Mucosa of descending colon (tissue), 3 donors: Measurements from ENCODE around the gene DGUOK. TPM values are rescaled to one million over a fixed set of nuclear protein-coding genes. Genes with fewer than 3 reads are reported as not detected.

ENCODE experiments used
- ATAC-seq: fragments of 200-7000 bp; cut with Tn5 transposase; one replicate; pipeline ENCODE4 v1.9.1; 2020; ENCODE audit warnings: mild to moderate bottlenecking, moderate library complexity
- DNase-seq, 3 donors: peaks; one replicate each; pipeline ENCODE4 v3.0.0-alpha.2; 2020
- H3K36me3 ChIP-seq: fragments of 200-600 bp; one replicate; pipeline ENCODE4 v1.8.0; 2021; ENCODE audit warnings: low read depth, mild to moderate bottlenecking
- H3K4me1 ChIP-seq: fragments of 200-600 bp; one replicate; pipeline ENCODE4 v1.8.0; 2021; ENCODE audit warnings: low read depth, mild to moderate bottlenecking
- H3K4me3 ChIP-seq: fragments of 200-600 bp; one replicate; pipeline ENCODE4 v1.8.0; 2021; ENCODE audit warnings: mild to moderate bottlenecking
- H3K9me3 ChIP-seq: fragments of 200-600 bp; one replicate; pipeline ENCODE4 v1.8.0; 2021; ENCODE audit warnings: mild to moderate bottlenecking
- intact Hi-C, 2 donors: fragments of 100-400 bp; cut with DNase I in 1 of 2; cut with micrococcal nuclease in 1 of 2; formaldehyde crosslinking; loops; one replicate each; pipeline versions ENCODE4 v1.11.0 to v1.11.1; 2022; cut with DNase I, micrococcal nuclease
- total RNA-seq, 3 donors: library from RNA; stranded (reverse); fragmentation: NEBNext Ultra II Directional in 2 of 3; extraction: Animal tissue kit (Norgen Biotek cat#: 25700) in 2 of 3; gene quantifications; one replicate each; pipeline versions ENCODE4 v1.2.1 to v1.2.4, GENCODE V29; 2021 to 2023
- TF ChIP-seq, protein P1 (sequence below): fragments of 200-600 bp; IDR thresholded peaks from one replicate; pipeline ENCODE4 v1.8.0; 2022; ENCODE audit warnings: antibody characterized with exemption, mild to moderate bottlenecking
- donor health status: DM: no; HTN: no; CAD: no; lungs with moderate emphysema.
- donor health status: DM: no; HTN: no; CAD: no.
- donor health status: DM: no; HTN: yes; CAD: no.

DGUOK gene
- total RNA-seq, 3 donors from 2014 or later, result 36.5 to 61.3 (median 57.8) TPM

DNA sequence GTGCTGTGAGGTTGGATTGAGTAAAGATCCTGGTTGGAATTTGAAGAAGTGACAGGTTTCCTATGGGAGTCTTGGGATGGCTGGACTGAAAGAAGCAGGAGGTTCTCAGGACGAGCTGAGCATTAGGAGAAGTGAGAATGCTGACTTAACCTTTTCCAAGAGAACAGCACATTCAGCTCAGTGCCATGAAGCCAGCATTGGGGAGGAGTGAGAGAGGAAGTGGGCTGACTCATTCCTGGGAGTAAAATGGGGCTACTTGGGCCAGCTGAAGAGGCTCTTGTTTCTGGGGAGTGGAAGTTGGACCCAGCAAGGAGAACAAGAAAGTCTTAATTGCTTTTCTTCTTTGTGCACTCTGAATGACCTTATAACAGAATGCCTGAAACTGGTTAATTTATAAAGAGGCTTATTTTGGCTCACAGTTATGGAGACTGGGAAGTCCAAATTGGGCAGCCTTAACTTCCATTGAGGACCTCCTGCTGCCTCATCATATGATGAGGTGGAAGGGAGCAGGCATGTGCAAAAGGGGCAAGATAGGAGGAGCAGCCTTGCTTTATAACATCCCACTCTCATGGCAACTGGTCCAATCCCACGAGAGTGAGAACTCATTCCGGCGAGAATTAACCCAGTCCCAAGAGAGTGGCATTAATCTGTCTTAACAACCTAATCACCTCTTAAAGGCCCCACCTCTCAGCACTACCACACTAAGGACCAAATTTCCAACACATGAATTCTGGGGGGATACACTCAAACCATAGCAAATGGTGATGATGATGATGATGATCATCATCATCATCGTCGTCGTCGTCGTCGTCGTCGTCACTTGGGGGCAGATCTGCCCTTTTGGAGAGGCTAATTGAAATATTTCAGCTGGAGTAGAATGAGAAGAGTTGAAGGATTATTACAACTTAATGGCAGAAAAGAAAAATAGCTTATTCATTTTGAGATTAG, 26.1 kb downstream of the DGUOK start:
- H3K4me3 ChIP-seq, result no peak overlapping the region
- no peaks in the 10 kb centered on the region for H3K9me3 ChIP-seq
- TF ChIP-seq, protein P1, sequence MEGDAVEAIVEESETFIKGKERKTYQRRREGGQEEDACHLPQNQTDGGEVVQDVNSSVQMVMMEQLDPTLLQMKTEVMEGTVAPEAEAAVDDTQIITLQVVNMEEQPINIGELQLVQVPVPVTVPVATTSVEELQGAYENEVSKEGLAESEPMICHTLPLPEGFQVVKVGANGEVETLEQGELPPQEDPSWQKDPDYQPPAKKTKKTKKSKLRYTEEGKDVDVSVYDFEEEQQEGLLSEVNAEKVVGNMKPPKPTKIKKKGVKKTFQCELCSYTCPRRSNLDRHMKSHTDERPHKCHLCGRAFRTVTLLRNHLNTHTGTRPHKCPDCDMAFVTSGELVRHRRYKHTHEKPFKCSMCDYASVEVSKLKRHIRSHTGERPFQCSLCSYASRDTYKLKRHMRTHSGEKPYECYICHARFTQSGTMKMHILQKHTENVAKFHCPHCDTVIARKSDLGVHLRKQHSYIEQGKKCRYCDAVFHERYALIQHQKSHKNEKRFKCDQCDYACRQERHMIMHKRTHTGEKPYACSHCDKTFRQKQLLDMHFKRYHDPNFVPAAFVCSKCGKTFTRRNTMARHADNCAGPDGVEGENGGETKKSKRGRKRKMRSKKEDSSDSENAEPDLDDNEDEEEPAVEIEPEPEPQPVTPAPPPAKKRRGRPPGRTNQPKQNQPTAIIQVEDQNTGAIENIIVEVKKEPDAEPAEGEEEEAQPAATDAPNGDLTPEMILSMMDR, result no peak
- no peak for DNase-seq
- peak; percentile 47 for ATAC-seq
- no peaks in the 10 kb centered on the region for H3K36me3 ChIP-seq
- intact Hi-C loops, result no loop called here
- H3K4me1 ChIP-seq, result no peaks in the 10 kb centered on the region

DNA sequence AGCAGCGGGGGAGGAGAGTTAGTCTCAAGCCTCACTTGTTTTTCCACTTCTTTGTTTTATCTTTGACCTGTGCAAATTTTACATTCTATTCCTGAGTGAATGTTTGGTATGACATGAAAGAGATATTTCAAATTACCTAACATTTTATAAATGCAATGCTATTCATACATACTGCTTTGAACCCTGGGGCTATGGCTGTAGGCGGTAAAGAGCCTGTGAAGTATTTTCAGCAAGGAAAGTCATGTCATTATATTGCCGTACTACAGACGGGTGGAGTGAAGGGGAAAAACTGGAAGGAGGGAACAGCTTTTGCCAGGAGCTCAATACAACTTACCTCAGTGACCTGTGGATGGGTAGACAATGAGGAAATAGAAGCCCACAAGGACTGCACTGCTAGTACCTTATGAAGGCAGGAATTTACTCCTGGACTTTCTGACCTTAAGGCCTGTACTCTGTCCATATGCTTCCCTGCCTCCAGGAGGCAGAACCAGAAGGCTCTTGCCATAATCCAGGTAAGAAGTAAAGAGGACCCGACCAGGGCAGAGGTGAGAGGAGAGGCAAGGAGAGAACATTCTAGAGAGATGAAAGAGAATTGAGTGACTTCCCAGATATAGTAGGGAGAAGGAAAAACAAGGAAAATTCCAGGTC, 29.7 kb downstream of the DGUOK start:
- DNase-seq (no peak), ATAC-seq (peak; percentile 76)
- intact Hi-C loops, result no loop called here

DNA sequence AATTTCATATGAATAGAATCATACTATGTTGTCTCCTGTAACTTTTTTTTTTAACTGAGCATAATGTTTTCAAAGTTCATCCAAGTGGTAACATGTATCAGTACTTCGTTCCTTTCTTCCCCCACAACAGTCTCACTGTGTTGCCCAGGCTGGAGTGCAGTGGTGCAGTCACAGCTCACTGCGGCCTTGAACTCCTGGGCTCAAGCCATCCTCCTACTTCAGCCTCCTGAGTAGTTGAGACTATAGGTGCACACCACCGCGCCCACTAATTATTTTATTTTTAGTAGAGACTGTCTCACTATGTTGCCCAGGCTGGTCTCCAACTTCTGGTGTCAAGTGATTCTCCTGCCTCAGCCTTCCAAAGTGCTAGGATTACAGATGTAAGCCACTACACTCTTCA, 34.6 kb downstream of the DGUOK start:
- no peak overlapping the region for H3K4me3 ChIP-seq
- H3K36me3 ChIP-seq, result no peaks in the 10 kb centered on the region
- no peak for ATAC-seq
- intact Hi-C loops, result no loop called here
- DNase-seq, result no peak
- H3K4me1 ChIP-seq, result no peaks in the 10 kb centered on the region
- no peaks in the 10 kb centered on the region for H3K9me3 ChIP-seq
- TF ChIP-seq, protein P1, result no peak

More for the DNA sequence above, 29.7 kb downstream of the DGUOK start:
- no peaks in the 10 kb centered on the region for H3K4me1 ChIP-seq
- no peaks in the 10 kb centered on the region for H3K36me3 ChIP-seq
- no peak overlapping the region for H3K4me3 ChIP-seq
- no peaks in the 10 kb centered on the region for H3K9me3 ChIP-seq
- TF ChIP-seq, protein P1, result no peak

DNA sequence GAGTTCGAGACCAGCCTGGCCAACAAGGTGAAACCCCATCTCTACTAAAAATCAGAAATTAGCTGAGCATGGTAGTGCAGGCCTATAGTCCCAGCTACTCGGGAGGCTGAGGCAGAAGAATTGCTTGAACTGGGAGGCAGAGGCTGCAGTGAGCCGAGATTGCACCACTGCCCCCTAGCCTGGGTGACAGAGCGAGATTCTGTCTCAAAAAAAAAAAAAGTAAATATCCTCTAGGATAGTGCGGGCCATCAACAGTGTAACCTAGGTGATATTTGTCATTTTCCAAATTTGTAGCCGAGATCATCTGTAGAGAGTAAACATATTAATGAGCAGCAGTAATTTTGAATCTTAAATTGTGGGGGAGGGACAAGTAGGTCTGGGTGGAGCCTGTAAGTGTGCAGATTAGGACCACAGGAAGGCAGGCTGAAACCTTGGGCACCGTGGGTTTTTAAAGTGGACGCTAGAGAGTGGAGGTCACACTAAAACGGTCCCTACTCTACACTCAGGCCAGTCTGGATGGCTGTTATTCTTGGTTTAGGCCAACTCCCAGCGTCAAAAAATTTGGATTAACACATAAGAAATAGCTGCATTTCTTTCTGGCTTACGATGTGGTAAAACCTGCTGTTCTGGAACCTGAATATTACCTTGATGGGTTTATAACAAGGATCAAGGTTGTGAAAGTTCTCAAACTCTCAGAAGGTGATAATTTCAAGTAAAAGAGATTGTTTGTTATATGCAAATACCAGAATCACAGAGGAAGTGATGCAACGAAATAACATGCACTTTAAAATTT, 35.3 kb downstream of the DGUOK start:
- Histone ChIP-seq H3K4me3 (no peak overlapping the region), H3K9me3 (no peaks in the 10 kb centered on the region), H3K36me3 (no peaks in the 10 kb centered on the region), H3K4me1 (no peaks in the 10 kb centered on the region)
- TF ChIP-seq, protein P1, result no peak
- no peak for DNase-seq
- ATAC-seq, result no peak
- intact Hi-C loops, result no loop called here

DNA sequence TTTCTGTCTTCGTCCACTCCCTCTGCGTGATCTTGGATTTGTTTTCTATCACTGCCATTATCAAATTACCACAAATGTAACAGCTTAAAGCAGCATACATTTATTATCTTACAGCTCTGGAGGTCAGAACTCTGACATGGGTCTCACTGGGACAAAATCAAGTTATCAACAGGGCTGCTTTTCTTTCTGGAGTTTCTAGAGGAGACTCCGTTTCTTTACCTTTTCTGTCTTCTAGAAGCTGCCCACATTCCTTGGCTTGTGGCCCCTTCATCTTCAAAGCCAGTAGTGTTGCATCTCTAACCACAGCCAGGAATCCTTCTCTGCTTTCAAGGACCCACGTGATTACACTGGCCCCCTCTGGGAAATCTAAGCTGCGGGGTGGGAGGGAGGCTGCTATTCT, 36.1 kb downstream of the DGUOK start:
- H3K4me1 ChIP-seq, result no peaks in the 10 kb centered on the region
- intact Hi-C loops, result no loop called here
- no peak for ATAC-seq
- no peak overlapping the region for H3K4me3 ChIP-seq
- H3K9me3 ChIP-seq, result no peaks in the 10 kb centered on the region
- DNase-seq, result no peak
- TF ChIP-seq, protein P1, result no peak
- no peaks in the 10 kb centered on the region for H3K36me3 ChIP-seq
